Measurements from ENCODE around the gene TRAM2. TPM values are rescaled to one million over a fixed set of nuclear protein-coding genes. Genes with fewer than 3 reads are reported as not detected.

TRAM2 gene
- total and polyA plus RNA-seq, 2 of the 13 experiments (the other 11 are each of a cell fraction or from before 2014, with no cell fraction given) = 49.1 to 72.5 TPM

DNA sequence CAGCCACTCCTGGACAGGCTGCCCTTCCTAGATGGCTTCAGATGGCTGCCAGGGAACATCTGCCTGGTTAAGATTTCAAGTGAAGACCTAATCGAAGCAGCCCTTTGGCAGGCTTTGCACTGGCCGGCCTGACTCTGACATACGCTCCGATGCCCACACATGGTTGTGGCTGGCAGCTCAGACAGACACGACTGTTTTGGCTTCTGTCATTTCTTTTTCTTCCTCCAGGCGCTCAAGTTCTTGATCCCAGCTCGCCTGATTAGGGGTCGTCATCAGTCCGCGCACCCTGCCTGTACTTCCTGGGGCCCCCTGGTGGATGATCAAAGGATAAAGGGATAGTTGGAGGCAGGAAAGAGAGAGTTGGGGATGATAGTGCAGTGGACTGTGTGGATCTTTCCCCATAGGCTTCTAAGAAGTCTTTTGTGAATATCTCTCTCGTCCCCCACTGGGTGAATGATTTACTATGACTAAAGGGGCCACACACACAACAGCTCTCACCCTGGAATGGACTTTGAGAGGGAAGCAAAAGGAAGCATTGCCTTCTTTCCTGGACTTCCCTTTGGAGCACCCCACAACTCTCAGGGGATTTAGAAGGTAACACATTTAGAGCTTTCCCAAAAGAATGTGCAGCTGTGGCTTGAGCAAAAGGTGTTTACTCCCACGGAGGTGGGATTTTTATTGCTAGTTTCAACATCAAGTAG lies 21.4 kb upstream of the TRAM2 start (continued):
- TF ChIP-seq, protein P1, sequence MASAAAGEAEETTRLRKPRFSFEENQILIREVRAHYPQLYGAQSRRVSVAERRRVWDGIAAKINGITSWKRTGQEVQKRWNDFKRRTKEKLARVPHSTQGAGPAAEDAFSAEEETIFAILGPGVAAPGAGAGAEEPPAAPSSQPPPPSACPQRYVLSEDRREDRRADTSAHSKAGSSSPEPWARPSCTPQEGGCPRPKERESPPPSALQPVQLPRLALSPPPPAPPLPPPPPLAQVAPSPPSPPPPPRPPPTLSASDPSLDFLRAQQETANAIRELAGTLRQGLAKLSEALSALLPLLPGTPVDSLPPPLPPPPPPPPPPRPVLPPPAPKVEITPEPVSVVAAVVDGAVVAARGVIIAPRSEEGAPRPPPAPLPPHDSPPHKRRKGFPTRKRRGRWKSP (CRISPR knock-in tag; IDR thresholded peaks at IDR 0.05) = no peak
- TF ChIP-seq NR1H2 (CRISPR knock-in tag; IDR thresholded peaks at IDR 0.05; ENCODE audit: borderline replicate concordance, low read depth) (no peak), ARHGAP35 (CRISPR knock-in tag; IDR thresholded peaks at IDR 0.05; ENCODE audit: borderline replicate concordance) (no peak), ZNF556 (CRISPR knock-in tag; IDR thresholded peaks at IDR 0.05; ENCODE audit: borderline replicate concordance) (peak; percentile 97; the same call in 1 of the 2 replicates), ZNF724P (CRISPR knock-in tag; IDR thresholded peaks at IDR 0.05; ENCODE audit: borderline replicate concordance) (no peak), PHF20 (CRISPR knock-in tag; IDR thresholded peaks at IDR 0.05) (peak; percentile 63), REXO4 (CRISPR knock-in tag; IDR thresholded peaks at IDR 0.05; ENCODE audit: borderline replicate concordance) (no peak), RNF2 (conservative IDR thresholded peaks at IDR 0.05; ENCODE audit: low read depth) (0 out of 2 replicates have a peak, but pooled peaks have one; percentile 22), FOXA1 (IDR thresholded peaks at IDR 0.05) (no peak), FOXA1 (CRISPR knock-in tag; IDR thresholded peaks at IDR 0.05) (peak; percentile 29; the same call in 1 of the 2 replicates), PAWR (CRISPR knock-in tag; IDR thresholded peaks at IDR 0.05; ENCODE audit: borderline replicate concordance) (no peak), MAFK (conservative IDR thresholded peaks at IDR 0.05 in 1 of 2, IDR thresholded peaks at IDR 0.05 in 1 of 2; ENCODE audit: low read length in 2 of 2) (no peak; a peak in 1 of 4 replicates), MTF2 (CRISPR knock-in tag; IDR thresholded peaks at IDR 0.05; ENCODE audit: borderline replicate concordance) (no peak), TOPORS (CRISPR knock-in tag; IDR thresholded peaks at IDR 0.05) (peak; percentile 69; the same call in 1 of the 2 replicates)
- TF ChIP-seq, protein P2, sequence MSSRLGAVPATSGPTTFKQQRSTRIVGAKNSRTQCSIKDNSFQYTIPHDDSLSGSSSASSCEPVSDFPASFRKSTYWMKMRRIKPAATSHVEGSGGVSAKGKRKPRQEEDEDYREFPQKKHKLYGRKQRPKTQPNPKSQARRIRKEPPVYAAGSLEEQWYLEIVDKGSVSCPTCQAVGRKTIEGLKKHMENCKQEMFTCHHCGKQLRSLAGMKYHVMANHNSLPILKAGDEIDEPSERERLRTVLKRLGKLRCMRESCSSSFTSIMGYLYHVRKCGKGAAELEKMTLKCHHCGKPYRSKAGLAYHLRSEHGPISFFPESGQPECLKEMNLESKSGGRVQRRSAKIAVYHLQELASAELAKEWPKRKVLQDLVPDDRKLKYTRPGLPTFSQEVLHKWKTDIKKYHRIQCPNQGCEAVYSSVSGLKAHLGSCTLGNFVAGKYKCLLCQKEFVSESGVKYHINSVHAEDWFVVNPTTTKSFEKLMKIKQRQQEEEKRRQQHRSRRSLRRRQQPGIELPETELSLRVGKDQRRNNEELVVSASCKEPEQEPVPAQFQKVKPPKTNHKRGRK (CRISPR knock-in tag; IDR thresholded peaks at IDR 0.05) = 0 out of 2 replicates have a peak, but pooled peaks have one; percentile 11
- TF ChIP-seq, protein P3, sequence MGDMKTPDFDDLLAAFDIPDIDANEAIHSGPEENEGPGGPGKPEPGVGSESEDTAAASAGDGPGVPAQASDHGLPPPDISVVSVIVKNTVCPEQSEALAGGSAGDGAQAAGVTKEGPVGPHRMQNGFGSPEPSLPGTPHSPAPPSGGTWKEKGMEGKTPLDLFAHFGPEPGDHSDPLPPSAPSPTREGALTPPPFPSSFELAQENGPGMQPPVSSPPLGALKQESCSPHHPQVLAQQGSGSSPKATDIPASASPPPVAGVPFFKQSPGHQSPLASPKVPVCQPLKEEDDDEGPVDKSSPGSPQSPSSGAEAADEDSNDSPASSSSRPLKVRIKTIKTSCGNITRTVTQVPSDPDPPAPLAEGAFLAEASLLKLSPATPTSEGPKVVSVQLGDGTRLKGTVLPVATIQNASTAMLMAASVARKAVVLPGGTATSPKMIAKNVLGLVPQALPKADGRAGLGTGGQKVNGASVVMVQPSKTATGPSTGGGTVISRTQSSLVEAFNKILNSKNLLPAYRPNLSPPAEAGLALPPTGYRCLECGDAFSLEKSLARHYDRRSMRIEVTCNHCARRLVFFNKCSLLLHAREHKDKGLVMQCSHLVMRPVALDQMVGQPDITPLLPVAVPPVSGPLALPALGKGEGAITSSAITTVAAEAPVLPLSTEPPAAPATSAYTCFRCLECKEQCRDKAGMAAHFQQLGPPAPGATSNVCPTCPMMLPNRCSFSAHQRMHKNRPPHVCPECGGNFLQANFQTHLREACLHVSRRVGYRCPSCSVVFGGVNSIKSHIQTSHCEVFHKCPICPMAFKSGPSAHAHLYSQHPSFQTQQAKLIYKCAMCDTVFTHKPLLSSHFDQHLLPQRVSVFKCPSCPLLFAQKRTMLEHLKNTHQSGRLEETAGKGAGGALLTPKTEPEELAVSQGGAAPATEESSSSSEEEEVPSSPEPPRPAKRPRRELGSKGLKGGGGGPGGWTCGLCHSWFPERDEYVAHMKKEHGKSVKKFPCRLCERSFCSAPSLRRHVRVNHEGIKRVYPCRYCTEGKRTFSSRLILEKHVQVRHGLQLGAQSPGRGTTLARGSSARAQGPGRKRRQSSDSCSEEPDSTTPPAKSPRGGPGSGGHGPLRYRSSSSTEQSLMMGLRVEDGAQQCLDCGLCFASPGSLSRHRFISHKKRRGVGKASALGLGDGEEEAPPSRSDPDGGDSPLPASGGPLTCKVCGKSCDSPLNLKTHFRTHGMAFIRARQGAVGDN (CRISPR knock-in tag; IDR thresholded peaks at IDR 0.05) = peak; percentile 85
- TF ChIP-seq, protein P4, sequence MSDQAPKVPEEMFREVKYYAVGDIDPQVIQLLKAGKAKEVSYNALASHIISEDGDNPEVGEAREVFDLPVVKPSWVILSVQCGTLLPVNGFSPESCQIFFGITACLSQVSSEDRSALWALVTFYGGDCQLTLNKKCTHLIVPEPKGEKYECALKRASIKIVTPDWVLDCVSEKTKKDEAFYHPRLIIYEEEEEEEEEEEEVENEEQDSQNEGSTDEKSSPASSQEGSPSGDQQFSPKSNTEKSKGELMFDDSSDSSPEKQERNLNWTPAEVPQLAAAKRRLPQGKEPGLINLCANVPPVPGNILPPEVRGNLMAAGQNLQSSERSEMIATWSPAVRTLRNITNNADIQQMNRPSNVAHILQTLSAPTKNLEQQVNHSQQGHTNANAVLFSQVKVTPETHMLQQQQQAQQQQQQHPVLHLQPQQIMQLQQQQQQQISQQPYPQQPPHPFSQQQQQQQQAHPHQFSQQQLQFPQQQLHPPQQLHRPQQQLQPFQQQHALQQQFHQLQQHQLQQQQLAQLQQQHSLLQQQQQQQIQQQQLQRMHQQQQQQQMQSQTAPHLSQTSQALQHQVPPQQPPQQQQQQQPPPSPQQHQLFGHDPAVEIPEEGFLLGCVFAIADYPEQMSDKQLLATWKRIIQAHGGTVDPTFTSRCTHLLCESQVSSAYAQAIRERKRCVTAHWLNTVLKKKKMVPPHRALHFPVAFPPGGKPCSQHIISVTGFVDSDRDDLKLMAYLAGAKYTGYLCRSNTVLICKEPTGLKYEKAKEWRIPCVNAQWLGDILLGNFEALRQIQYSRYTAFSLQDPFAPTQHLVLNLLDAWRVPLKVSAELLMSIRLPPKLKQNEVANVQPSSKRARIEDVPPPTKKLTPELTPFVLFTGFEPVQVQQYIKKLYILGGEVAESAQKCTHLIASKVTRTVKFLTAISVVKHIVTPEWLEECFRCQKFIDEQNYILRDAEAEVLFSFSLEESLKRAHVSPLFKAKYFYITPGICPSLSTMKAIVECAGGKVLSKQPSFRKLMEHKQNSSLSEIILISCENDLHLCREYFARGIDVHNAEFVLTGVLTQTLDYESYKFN (CRISPR knock-in tag; conservative IDR thresholded peaks at IDR 0.05) = peak; percentile 100

Data from HepG2 (cell line).